Peyer's patch (tissue), 4 donors: Measurements from ENCODE around the gene HNRNPA3.

Source experiments
- POLR2A ChIP-seq, 2 donors: fragments of 450-650 bp; IDR thresholded peaks; one replicate each; pipeline ENCODE4 v1.5.1; 2017; ENCODE audit warnings: antibody characterized with exemption in 2 of 2, mild to moderate bottlenecking in 2 of 2, moderate library complexity in 2 of 2
- TF ChIP-seq, protein P1 (sequence below), 6 experiments: fragments of 450-650 bp in 4 of 6; fragments of 200-600 bp in 2 of 6; sonication (generic) in 1 of 6; IDR thresholded peaks; one replicate each; pipeline ENCODE4 v1.5.1; 2017 to 2019; ENCODE audit warnings: antibody characterized with exemption in 6 of 6, mild to moderate bottlenecking in 3 of 6, moderate library complexity in 1 of 6

DNA sequence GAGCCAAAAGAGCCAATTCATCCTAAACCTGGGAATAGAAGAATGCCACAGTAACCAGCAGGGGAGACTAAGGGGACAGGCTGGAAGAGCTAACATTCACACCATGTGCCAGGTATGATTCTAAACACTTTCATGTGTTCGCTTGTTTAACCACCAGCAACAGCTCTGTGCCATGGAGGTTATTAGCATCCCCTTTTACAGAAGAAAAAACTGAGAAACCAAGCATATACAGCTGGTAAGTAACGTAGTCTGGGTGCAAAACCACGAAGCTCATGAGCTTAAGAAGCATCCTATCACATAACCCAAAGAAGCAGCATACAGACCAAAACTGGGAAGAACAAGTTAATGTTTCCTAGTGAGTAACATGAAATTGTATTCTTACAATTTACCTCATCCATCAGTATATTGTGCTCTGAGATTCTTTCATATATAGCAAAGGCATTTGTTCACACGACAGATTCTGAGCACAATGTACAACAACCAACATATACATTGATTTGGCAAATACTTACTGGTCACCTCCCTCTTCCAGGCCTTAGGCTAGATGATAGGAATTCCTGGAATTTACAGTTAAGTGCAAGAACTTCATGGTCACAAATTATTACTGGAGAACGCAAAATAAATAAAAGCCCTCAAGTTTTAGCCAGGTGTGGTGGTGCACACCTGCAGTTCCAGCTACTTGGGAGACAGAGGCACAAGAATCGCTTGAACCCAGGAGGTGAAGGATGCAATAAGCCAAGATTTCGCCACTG is 36.5 kb upstream of the HNRNPA3 start:
- no peak for TF ChIP-seq POLR2A (IDR thresholded peaks at IDR 0.05)
- TF ChIP-seq, protein P1, sequence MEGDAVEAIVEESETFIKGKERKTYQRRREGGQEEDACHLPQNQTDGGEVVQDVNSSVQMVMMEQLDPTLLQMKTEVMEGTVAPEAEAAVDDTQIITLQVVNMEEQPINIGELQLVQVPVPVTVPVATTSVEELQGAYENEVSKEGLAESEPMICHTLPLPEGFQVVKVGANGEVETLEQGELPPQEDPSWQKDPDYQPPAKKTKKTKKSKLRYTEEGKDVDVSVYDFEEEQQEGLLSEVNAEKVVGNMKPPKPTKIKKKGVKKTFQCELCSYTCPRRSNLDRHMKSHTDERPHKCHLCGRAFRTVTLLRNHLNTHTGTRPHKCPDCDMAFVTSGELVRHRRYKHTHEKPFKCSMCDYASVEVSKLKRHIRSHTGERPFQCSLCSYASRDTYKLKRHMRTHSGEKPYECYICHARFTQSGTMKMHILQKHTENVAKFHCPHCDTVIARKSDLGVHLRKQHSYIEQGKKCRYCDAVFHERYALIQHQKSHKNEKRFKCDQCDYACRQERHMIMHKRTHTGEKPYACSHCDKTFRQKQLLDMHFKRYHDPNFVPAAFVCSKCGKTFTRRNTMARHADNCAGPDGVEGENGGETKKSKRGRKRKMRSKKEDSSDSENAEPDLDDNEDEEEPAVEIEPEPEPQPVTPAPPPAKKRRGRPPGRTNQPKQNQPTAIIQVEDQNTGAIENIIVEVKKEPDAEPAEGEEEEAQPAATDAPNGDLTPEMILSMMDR (IDR thresholded peaks at IDR 0.05): no peak
